Chondrocyte (in vitro differentiated cells): Measurements from ENCODE around the gene DMRTC1B. TPM values are rescaled to one million over a fixed set of nuclear protein-coding genes. Genes with fewer than 3 reads are reported as not detected.
"Not testable (repeated sequence)": the region's sequence is repeated elsewhere in the genome, so short reads cannot be mapped to it uniquely, and the experiment has no call there.

ENCODE experiments used
- DNase-seq: peaks from one replicate; pipeline ENCODE4 v3.0.0; 2021; ENCODE audit warnings: mixed read lengths, low spot score
- H3K27ac Mint-ChIP-seq: one replicate; pipeline ENCODE4 v1.8.0; 2021; ENCODE audit warnings: mild to moderate bottlenecking, moderate library complexity, mixed read lengths; ENCODE audit not compliant: unreplicated experiment
- H3K27me3 Mint-ChIP-seq: 2 replicates; pipeline ENCODE4 v1.8.0; 2021; ENCODE audit warnings: low read depth, mixed read lengths
- H3K36me3 Mint-ChIP-seq: 2 replicates; pipeline ENCODE4 v1.8.0; 2021; ENCODE audit warnings: low read depth, mixed read lengths
- H3K4me1 Mint-ChIP-seq: 2 replicates; pipeline ENCODE4 v1.8.0; 2021; ENCODE audit warnings: low read depth, mild to moderate bottlenecking, mixed read lengths
- H3K4me3 Mint-ChIP-seq: one replicate; pipeline ENCODE4 v1.8.0; 2021; ENCODE audit warnings: mild to moderate bottlenecking, moderate library complexity, mixed read lengths; ENCODE audit not compliant: unreplicated experiment
- H3K9me3 Mint-ChIP-seq: 2 replicates; pipeline ENCODE4 v1.8.0; 2021; ENCODE audit warnings: low read depth, mixed read lengths
- total RNA-seq: library from RNA; stranded (reverse); gene quantifications from 3 replicates; pipeline ENCODE4 v1.2.1, GENCODE V29; 2021

Gene DMRTC1B
- total RNA-seq, 1 donor from 2014 or later: not detected

- not testable (repeated sequence) for H3K36me3 Mint-ChIP-seq, H3K9me3 Mint-ChIP-seq
These were observed 7.3 kb downstream of the DMRTC1B start for GRCh38 chrX:72783964-72784363.

GRCh38 chrX:72788142-72788541, 11.5 kb downstream of the DMRTC1B start:
- H3K4me3 Mint-ChIP-seq, H3K27me3 Mint-ChIP-seq, DNase-seq, H3K9me3 Mint-ChIP-seq, H3K4me1 Mint-ChIP-seq, H3K36me3 Mint-ChIP-seq, H3K27ac Mint-ChIP-seq: not testable (repeated sequence)

More at GRCh38 chrX:72783964-72784363, 7.3 kb downstream of the DMRTC1B start:
- H3K4me3 Mint-ChIP-seq, DNase-seq, H3K27ac Mint-ChIP-seq, H3K4me1 Mint-ChIP-seq, H3K27me3 Mint-ChIP-seq: not testable (repeated sequence)

GRCh38 chrX:72790390-72790789, 13.7 kb downstream of the DMRTC1B start:
- H3K4me1 Mint-ChIP-seq, H3K27me3 Mint-ChIP-seq, H3K27ac Mint-ChIP-seq, H3K36me3 Mint-ChIP-seq, H3K4me3 Mint-ChIP-seq, DNase-seq, H3K9me3 Mint-ChIP-seq: not testable (repeated sequence)

- H3K4me1 Mint-ChIP-seq, H3K27me3 Mint-ChIP-seq, H3K36me3 Mint-ChIP-seq, H3K9me3 Mint-ChIP-seq, DNase-seq, H3K27ac Mint-ChIP-seq, H3K4me3 Mint-ChIP-seq: not testable (repeated sequence)
These were observed 31.4 kb downstream of the DMRTC1B start, which contains the start of gene FAM236D for GRCh38 chrX:72808110-72808509. Gene FAM236D, minus strand, starts transcription at chrX:72808210. Its CDS starts 100 bp downstream, at chrX:72808110.

- H3K4me3 Mint-ChIP-seq, H3K4me1 Mint-ChIP-seq, H3K27me3 Mint-ChIP-seq, H3K27ac Mint-ChIP-seq, H3K9me3 Mint-ChIP-seq, H3K36me3 Mint-ChIP-seq, DNase-seq: not testable (repeated sequence)
These were observed 54.0 kb downstream of the DMRTC1B start for GRCh38 chrX:72830701-72831100.

GRCh38 chrX:72837532-72837931, 60.8 kb downstream of the DMRTC1B start:
- not testable (repeated sequence) for H3K4me3 Mint-ChIP-seq, DNase-seq, H3K27me3 Mint-ChIP-seq, H3K4me1 Mint-ChIP-seq, H3K36me3 Mint-ChIP-seq, H3K27ac Mint-ChIP-seq, H3K9me3 Mint-ChIP-seq

GRCh38 chrX:72882898-72883297, 106.2 kb downstream of the DMRTC1B start:
- not testable (repeated sequence) for H3K4me3 Mint-ChIP-seq, H3K9me3 Mint-ChIP-seq, H3K4me1 Mint-ChIP-seq, H3K36me3 Mint-ChIP-seq, DNase-seq, H3K27ac Mint-ChIP-seq, H3K27me3 Mint-ChIP-seq

- not testable (repeated sequence) for H3K27me3 Mint-ChIP-seq, H3K4me1 Mint-ChIP-seq, H3K27ac Mint-ChIP-seq, H3K9me3 Mint-ChIP-seq, DNase-seq, H3K36me3 Mint-ChIP-seq, H3K4me3 Mint-ChIP-seq
These were observed 113.0 kb downstream of the DMRTC1B start for GRCh38 chrX:72889740-72890139.

Other genes starting within 250 kb of the DMRTC1B start
- 22.2 to 35.1 TPM (median 23.0 TPM) in 3 replicates for gene HDAC8, start 204.0 kb upstream of the DMRTC1B start, total RNA-seq
- 5.2 to 8.0 TPM (median 5.3 TPM) in 3 replicates for gene PHKA1, start 62.6 kb upstream of the DMRTC1B start, total RNA-seq
- not detected in 3 replicates for gene FAM236B, start 5.8 kb downstream of the DMRTC1B start, total RNA-seq
- gene FAM236D, start 31.3 kb downstream of the DMRTC1B start, total RNA-seq: not detected in 3 replicates
- not detected in 3 replicates for gene FAM236C, start 135.7 kb downstream of the DMRTC1B start, total RNA-seq
- gene FAM236A, start 161.3 kb downstream of the DMRTC1B start, total RNA-seq: not detected in 3 replicates
- not detected in 3 replicates for gene DMRTC1, start 166.9 kb downstream of the DMRTC1B start, total RNA-seq
- not detected in 3 replicates for gene PABPC1L2B, start 226.0 kb downstream of the DMRTC1B start, total RNA-seq